ENCODE measurements around the gene PKD2L2.
"Not testable (repeated sequence)": the region's sequence is repeated elsewhere in the genome, so short reads cannot be mapped to it uniquely, and the experiment has no call there.

The PKD2L2 gene

DNA sequence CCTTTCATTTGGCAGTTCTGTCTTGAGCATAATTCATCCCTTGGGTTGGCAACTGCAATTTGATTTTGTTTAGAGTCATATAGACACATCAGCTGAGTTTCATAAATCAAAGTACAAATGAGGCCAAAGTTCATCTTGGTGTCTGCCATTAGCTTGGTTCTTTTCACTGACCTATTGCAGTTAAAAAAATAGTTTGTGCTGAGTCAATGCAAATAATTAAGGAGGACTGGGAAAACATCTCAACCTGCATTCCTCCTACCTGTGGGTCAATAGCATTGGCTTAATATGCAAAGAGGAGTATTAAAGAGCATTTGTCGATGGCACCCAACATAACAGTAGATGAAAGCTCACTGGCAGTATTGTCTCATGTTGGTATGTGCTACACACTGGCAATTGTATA, 1.6 kb downstream of the PKD2L2 start:
- DNase-seq, result no peak

DNA sequence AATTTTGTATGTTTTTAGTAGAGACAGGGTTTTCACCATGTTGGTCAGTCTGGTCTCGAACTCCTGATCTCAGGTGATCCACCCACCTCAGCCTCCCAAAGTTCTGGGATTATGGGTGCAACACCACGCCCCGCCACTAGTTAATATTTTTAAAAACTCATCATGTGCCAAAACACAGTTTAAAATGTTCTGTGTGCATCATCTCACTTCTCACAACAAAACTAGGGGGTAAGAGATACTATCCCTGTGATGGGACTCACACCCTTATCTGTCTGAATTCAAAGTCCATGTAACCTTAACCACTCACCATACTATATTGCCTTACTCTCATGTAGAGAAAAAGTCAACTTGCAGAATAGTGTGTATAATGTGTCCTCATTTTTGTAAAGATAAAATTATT, 2.6 kb downstream of the PKD2L2 start:
- no peak for DNase-seq

DNA sequence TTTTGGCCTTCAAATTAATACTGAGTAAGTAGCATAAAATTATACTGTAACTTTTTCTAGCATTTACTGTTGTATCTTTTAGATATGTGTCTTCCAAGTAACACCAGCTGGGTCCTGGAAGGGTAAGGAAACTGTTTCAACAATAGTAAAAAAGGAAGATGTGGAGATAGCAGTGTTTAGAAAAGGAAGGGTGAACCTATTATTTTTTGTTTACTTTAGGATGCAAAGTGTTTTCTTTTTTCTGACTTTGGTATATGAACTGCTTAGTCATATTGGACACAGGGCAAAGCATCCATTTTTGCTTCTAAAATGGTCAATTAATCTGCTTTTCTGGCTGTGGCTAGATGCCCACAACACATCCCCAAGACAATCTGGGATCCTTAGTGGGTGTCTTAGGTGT, 5.3 kb downstream of the PKD2L2 start:
- DNase-seq, result no peak

- DNase-seq, result no peak
These were observed 7.3 kb downstream of the PKD2L2 start for GRCh38 chr5:137896560-137896959.

DNA sequence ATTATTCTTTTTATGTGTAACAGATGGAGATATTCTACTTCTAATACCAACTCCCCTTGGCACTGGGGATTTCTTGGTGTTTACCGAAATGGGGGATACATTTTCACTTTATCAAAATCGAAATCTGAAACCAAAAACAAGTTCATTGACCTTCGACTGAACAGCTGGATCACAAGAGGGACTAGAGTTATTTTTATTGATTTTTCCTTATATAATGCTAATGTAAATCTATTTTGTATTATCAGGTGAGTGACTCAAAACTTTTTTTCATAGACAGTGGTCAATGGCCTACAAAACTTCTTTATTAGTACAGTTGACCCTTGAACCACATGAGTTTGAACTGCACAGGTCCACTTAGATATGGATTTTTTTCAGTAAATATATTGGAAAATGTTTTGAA, 10.2 kb downstream of the PKD2L2 start:
- no peak for DNase-seq

DNA sequence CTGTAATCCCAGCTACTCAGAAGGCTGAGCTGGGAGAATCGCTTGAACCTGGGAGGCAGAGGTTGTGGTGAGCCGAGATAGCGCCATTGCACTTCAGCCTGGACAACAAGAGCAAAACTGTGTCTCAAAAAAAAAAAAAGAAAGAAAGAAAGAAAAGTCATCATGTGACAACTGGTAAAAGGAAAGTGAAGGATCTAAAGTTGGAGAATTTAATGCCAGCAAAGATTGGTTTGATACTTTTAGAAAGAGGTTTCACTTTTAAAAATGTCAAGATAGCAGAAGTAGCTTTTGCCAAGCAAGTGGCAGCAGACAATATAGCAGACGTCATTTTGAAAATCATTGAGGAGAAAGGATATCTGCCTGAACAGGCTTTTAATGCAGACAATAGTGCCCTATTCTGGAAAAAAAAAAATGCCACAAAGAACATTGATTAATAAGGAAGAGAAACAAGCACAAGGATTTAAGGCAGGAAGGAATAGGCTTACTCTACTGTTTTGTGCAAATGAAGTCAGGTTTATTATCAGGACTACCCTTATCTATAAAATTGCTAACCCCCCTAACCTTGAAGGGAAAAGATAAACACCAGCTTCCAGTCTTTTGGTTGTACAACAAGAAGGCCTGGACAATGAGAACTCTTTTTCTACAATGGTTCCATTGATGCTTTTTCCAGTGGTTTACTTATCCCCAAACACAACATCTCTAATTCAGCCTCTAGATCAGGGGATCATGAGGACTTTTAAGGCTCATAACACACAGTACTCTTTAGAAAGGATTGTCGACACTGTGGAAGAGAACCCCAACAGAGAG, 12.0 kb downstream of the PKD2L2 start:
- DNase-seq, result no peak

DNA sequence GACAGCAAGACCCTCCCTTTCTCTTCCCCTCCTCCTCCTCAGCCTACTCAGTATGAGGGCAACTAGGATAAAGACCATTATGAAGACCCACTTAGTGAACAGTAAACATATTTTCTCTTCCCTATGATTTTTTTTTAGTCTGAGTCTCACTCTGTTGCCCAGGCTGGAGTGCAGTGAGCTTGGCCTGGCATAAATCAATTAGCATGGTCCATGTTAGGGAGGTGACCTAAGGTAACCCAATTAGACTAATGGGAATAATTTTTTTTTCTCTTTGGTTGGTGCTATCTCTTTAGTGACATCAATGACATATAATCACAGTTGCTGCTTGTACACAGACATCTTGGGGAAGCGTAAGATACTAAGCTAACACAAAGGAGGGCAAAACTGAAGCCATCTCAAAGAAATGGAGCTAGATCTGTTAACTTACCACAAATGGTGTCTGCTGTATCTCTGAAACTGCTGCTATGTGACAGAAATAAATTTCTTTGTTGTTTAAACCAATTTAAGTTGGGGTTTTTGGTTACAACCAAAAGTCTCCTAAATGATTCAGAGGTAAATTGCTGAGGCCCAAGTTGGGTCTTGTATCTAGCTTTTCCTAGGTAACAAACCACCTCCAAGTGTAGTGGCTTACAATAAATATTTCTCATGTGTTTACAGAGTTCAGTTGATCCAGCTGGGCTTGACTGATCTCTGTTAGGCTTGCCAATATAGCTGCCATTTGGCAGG, 13.3 kb downstream of the PKD2L2 start:
- DNase-seq, result no peak

GRCh38 chr5:137914758-137915157, 25.5 kb downstream of the PKD2L2 start:
- DNase-seq, result no peak

DNA sequence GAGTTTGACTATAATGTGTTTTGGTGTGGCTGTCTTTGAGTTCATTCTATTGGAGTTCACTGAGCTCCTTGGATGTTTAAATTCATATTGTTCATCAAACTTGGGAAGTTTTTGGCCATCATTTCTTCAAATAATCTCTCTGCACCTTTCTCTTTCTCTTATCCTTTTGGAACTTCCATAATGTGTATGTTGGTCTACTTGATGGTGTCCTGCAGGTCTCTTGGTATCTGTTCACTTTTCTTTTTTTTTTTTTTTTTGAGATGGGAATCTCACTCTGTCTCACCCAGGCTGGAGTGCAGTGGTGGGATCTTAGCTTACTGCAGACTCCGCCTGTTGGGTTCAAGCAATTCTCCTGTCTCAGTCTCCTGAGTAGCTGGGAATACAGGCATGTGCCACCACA, 27.7 kb downstream of the PKD2L2 start:
- no peak for DNase-seq

GRCh38 chr5:137921931-137922330, 32.7 kb downstream of the PKD2L2 start:
- no peak for DNase-seq

DNA sequence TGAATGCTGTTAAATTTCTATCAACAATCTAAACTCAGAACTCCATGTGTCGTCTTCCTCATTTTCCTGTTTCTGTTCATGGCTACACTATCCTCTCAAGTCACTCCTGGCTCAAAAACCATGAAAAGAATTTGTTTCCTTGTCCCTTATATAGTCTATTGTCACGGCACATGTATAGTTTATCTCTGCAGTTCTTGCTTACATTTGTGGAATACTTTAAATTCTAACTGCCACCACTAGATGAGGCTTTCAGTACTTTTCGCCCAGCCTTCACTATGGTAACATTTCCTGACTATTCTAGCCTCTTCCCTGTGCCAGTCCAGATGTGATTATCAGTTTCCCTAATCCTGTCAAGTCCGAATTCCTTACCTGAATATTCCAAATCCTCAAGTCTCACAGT, 34.6 kb downstream of the PKD2L2 start:
- no peak for DNase-seq

DNA sequence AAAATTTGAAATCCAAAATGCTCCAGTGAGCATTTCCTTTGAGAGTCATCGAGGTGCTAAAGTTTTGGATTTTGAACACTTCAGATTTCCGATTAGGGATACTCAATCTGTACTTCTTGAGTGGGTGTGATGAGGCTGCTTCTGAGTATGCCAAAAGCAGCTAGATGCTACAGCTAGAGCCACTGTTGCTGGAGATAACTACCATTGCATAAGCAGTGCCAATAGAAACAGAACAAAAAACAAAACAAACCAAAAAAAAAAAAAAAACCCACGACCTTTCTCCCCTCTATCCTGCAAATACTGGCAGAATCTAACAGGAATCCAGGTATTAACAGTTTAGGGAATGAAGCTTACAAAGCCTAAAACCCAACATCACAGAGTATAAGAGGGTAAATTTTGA, 43.5 kb downstream of the PKD2L2 start:
- DNase-seq, result no peak

- DNase-seq, result no peak
These were observed 44.2 kb downstream of the PKD2L2 start for GRCh38 chr5:137933491-137933911.

DNA sequence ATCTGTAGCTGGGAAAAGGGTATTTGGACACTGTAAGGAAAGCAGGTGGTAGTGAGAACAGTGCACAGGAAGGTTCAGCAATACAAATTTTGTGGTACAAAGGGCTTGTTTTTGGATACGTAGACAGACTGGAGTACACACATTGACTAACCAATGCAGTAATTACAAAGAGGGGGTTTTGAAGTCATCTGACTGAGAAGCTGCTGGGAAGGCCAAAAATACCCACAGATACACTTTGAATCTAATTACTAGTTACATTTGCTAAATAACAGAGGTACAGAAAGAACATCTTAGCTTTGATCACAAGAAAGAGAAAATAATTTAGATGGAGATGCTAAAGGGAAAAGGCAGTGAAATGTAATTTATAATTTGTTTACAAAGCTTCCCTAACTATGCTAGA, 45.9 kb downstream of the PKD2L2 start:
- no peak for DNase-seq

DNA sequence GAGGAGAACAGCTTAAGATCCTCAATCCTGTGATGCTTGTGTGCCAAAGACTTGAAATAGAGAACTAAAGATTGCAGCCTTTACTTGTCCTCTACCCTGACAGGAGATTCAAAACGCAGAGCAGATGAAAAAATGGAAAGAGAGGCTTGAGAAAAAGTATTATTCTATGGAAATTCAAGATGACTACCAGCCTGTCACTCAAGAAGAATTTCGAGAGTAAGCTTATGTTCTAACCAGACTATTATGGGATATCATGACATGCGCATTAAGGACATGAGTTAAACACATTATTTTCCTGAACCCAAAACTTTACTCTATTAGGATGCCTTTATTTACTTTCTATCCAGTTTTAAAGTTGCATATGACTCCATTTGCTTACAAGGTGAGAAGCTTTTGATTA, 46.4 kb downstream of the PKD2L2 start:
- DNase-seq, result no peak

DNA sequence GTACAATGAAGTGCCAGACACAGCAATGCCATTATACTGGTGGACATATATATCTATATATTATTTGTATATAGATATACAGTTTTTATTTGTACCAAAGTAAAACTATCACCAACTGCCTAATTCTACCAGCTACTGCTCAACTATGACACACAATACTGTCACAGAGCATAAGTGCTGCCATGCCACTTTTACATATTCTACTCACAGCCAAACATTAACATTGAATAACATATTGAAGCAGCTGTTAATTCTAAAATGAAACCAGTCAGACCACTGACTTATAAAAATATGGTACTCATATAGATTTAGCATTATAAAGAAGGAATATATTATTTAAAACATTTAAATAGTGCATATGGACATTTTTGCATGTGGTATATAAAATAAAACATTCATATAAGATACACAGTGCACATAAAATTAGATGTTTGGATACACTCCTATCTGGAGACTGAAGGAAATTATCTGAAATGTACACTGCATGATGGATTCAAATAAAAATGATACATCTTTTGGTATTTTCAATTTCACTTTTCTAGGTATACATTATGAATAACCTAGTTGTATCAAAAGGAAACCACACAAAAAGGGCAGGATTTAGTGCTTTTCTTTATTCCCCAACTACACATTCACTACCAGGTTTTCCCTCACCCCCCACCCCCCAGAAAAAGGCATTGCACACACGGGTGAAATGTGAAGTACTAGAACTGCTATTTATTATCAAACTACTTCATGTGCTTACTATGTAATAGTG, 48.9 kb downstream of the PKD2L2 start:
- no peak for DNase-seq

GRCh38 chr5:137938751-137939143, 49.5 kb downstream of the PKD2L2 start:
- DNase-seq, result no peak

GRCh38 chr5:137939331-137939730, 50.1 kb downstream of the PKD2L2 start:
- DNase-seq, result no peak

DNA sequence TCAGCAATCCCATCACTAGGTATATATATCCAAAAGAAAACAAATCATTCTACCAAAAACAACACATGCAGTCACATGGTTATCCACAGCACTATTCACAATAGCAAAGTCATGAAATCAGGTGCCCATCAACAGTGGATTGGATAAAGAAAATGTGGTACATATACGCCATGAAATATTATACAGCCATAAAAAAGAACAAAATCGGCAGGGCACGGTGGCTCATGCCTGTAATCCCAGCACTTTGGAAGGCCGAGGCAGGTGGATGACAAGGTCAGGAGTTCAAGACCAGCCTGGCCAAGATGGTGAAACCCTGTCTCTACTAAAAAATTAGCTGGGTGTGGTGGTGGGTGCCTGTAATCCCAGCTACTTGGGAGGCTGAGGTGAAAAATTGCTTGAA, 55.0 kb downstream of the PKD2L2 start:
- not testable (repeated sequence) for DNase-seq

DNA sequence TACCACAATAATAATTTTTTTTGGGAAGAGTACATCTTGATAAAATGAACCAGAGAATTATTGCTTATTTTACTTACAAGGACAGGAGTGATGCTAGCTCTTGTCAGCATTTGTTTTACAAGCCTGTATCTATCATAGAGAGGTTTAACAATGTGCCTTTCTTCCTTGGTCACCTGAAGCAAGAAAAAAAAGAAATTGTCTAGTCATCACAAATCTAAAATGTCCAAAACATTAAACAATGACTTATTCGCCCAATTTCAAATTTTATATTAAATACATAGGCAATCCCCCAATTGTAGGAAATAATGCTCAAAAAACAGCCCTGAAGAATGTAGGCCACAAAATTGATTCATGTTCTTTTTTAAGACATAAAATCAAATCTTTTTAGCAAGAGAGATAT, 56.6 kb downstream of the PKD2L2 start:
- DNase-seq, result no peak

DNA sequence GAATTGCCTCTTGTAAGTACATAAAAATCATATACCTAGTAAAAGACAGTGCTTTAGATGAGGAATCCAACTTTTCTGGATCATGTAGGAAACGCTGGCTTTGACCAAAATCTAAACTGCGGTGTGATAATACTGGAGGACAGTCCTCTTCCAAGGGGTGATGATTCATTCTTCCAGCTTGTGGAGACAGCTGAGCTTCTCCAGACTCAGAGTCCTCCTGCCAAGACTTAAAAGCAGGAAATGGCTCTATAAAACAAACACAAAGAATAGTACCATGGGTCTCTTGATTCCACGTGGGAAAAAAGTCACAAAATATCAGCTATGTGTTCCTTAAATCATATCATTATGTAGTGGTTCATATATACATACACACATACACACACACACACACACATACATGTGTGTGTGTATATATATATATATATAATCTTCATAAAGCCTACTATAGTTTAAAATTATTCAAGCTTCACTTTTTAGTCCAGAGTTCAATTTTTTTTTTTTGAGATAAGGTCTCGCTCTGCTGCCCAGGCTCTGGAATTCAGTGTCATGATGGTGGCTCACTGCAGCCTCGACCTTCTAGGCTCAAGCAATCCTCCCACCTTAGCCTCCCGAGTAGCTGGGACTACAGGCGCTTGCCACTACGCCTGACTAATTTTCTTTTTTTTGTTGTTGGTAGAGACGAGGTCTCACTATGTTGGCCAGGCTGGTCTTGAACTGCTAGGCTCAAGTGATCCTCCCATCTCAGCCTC, 65.0 kb downstream of the PKD2L2 start:
- DNase-seq, result no peak

- DNase-seq, result no peak
These were observed 68.7 kb downstream of the PKD2L2 start for GRCh38 chr5:137957948-137958347.

DNA sequence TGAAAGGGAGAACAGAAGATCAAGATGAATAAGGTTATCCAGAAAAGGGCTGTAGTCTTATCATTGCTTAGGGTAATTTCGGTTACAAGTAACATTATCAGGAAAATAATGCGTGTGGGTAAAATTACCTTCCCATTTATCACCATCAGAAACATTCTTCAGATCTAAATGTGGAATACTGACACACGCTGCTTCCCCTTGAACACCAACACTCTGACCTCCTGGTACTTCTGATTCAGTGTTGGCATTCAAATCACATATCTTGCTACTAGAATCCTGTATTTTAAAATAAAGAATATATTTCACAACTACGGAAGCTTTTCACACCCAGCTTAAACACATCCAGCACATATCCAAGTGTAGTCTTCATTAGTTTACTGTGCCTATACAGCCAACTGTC, 70.2 kb downstream of the PKD2L2 start:
- DNase-seq, result no peak

All from activated CD8-positive, alpha-beta memory T cell treated with anti-CD3 and anti-CD28 coated beads, Interleukin-2, amount 50 U/mL, for 4 hours (primary cell).